Calu3 (cell line): ENCODE data around the gene ADH5. TPM values are rescaled to one million over a fixed set of nuclear protein-coding genes. Genes with fewer than 3 reads are reported as not detected.

Experiments
- BruUV-seq: library from RNA; stranded (reverse); fragments of 400-500 nt; replicated peaks from 2 replicates; lab custom pipeline; 2021; lab: Mats Ljungman, UMichigan
- CTCF ChIA-PET: fragments of 300-600 bp; sonication (Branson Sonifier 250); formaldehyde crosslinking; loops from one replicate; lab custom pipeline; 2022; ENCODE audit warnings: antibody characterized with exemption; lab: Charles Lee
- DNase-seq: peaks from one replicate; pipeline ENCODE4 v3.0.0; 2022
- H3K27ac Mint-ChIP-seq: one replicate; pipeline ENCODE4 v1.8.0; 2022; ENCODE audit warnings: mixed read lengths; ENCODE audit not compliant: unreplicated experiment
- H3K27me3 Mint-ChIP-seq: one replicate; pipeline ENCODE4 v1.8.0; 2022; ENCODE audit warnings: mixed read lengths; ENCODE audit not compliant: unreplicated experiment
- H3K36me3 Mint-ChIP-seq: one replicate; pipeline ENCODE4 v1.8.0; 2022; ENCODE audit warnings: mild to moderate bottlenecking, moderate library complexity, mixed read lengths; ENCODE audit not compliant: insufficient read depth, unreplicated experiment
- H3K4me1 Mint-ChIP-seq: one replicate; pipeline ENCODE4 v1.8.0; 2022; ENCODE audit warnings: mild to moderate bottlenecking, low read depth, mixed read lengths; ENCODE audit not compliant: unreplicated experiment
- H3K4me3 Mint-ChIP-seq: one replicate; pipeline ENCODE4 v1.8.0; 2022; ENCODE audit warnings: mild to moderate bottlenecking, low read depth, moderate library complexity, mixed read lengths; ENCODE audit not compliant: unreplicated experiment
- H3K9me3 Mint-ChIP-seq: one replicate; pipeline ENCODE4 v1.8.0; 2022; ENCODE audit warnings: low read depth, mixed read lengths; ENCODE audit not compliant: unreplicated experiment
- intact Hi-C: fragments of 100-400 bp; cut with micrococcal nuclease; formaldehyde crosslinking; loops from one replicate; pipeline ENCODE4 v1.10.0; 2022; ENCODE audit not compliant: unreplicated experiment
- total RNA-seq: library from RNA; stranded (reverse); gene quantifications from 2 replicates; pipeline ENCODE4 v1.2.3, GENCODE V29; 2022
- TF ChIP-seq, protein P1 (sequence below): fragments of 200-600 bp; IDR thresholded peaks from one replicate; pipeline ENCODE4 v1.8.0; 2022; ENCODE audit warnings: antibody characterized with exemption; ENCODE audit not compliant: unreplicated experiment

Gene ADH5
- total RNA-seq, 1 experiment from 2014 or later, result 88.8 TPM

DNA sequence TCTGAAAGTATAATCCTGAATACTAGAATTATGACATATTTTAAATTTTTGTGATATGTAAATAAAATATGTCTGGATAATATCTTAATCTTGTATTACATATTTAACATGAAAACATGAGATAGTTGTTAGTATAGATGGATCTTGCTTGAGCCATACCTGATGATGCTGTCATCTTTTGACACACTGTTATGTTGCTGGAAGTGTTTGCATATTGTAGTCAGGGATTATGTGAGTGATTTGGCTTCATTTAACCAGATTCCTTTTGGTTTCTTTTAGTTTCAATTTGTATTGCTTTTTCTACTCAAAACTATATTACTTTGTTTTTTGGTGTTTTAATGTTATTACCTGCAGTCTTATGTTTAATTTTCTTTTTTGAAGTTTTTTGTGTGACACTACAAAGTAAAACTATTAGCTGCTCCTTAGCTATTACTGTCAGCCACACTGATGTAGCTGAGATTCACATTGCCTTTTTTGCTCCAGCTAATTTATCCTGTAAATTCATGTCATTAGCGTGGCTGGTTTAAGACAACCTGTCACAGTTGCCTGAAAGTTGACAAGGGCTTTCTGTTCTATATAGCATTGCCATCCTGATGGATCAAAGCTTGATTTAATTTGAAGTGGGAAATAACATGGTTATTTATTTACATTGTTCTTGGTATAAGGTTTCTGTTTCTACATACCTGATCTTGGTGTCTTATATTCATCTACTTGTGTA, 59.4 kb downstream of the ADH5 start:
- H3K4me1 Mint-ChIP-seq, result peaks cover 26% of the 10 kb centered on the region
- no peak overlapping the region for H3K4me3 Mint-ChIP-seq
- CTCF ChIA-PET, result interaction anchor here (0.9 kb wide), 1 partner anchor 34 kb away, joined by 3 read pairs; the partner anchor contains the start of gene METAP1
- no peaks in the 10 kb centered on the region for H3K9me3 Mint-ChIP-seq
- no TSS peak for BruUV-seq
- H3K27me3 Mint-ChIP-seq, result no peaks in the 10 kb centered on the region
- TF ChIP-seq, protein P1, sequence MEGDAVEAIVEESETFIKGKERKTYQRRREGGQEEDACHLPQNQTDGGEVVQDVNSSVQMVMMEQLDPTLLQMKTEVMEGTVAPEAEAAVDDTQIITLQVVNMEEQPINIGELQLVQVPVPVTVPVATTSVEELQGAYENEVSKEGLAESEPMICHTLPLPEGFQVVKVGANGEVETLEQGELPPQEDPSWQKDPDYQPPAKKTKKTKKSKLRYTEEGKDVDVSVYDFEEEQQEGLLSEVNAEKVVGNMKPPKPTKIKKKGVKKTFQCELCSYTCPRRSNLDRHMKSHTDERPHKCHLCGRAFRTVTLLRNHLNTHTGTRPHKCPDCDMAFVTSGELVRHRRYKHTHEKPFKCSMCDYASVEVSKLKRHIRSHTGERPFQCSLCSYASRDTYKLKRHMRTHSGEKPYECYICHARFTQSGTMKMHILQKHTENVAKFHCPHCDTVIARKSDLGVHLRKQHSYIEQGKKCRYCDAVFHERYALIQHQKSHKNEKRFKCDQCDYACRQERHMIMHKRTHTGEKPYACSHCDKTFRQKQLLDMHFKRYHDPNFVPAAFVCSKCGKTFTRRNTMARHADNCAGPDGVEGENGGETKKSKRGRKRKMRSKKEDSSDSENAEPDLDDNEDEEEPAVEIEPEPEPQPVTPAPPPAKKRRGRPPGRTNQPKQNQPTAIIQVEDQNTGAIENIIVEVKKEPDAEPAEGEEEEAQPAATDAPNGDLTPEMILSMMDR, result no peak
- DNase-seq, result no peak
- intact Hi-C loops, result no loop called here
- H3K36me3 Mint-ChIP-seq, result peaks cover 3% of the 10 kb centered on the region
- H3K27ac Mint-ChIP-seq, result no peak overlapping the region

DNA sequence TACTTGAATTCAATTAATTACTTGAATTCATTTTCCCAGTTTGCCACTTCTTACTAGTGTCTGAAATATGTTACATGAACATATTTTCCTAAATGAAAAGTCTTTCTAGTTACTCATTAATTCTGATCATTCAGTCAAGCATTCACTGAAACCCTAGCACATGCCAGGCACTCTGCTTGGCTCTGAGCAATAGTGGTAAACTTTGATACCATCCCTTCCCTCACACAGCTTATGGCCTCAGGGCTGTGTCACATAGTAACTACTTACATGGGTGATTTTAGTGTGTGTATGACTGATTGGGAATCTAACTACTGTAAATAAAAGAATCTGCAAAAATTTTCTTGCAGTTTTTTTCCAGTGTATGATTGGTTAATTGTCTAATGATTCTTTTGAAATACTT, 60.4 kb downstream of the ADH5 start:
- BruUV-seq, result no TSS peak
- TF ChIP-seq, protein P1, result no peak
- Mint-ChIP-seq H3K4me1 (peaks cover 36% of the 10 kb centered on the region), H3K27ac (peak overlapping the region; percentile 1), H3K36me3 (no peaks in the 10 kb centered on the region), H3K4me3 (no peak overlapping the region), H3K27me3 (no peaks in the 10 kb centered on the region), H3K9me3 (no peaks in the 10 kb centered on the region)
- CTCF ChIA-PET, result no interaction called here
- intact Hi-C loops, result loop anchor here (1.0 kb wide), 1 partner anchor 32 kb away; no protein-coding TSS in a partner anchor
- no peak for DNase-seq

DNA sequence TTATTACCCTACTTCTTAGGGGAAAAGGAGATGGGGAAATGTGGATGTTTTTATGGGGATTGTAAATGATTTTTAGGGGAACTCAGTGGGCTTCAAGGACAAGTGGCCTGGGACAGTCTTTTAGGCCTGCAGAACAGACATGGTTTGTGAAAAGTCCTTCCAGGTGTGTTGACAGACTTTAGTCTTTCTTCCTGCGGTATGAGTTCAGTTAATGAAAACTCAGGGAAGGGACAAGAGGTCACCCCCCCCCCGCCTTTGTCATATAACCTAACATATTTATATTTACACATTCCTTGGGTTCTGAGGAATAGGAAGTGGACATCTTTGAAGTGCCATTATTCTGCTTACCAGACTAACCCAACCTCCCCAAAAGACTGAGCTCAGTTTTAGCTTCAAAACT, 61.3 kb downstream of the ADH5 start:
- H3K4me3 Mint-ChIP-seq, result no peak overlapping the region
- H3K27ac Mint-ChIP-seq, result peak overlapping the region; percentile 1
- DNase-seq, result no peak
- H3K9me3 Mint-ChIP-seq, result no peaks in the 10 kb centered on the region
- H3K36me3 Mint-ChIP-seq, result no peaks in the 10 kb centered on the region
- no TSS peak for BruUV-seq
- H3K27me3 Mint-ChIP-seq, result no peaks in the 10 kb centered on the region
- TF ChIP-seq, protein P1, result no peak
- intact Hi-C loops, result no loop called here
- CTCF ChIA-PET, result interaction anchor here (0.7 to 1.2 kb wide), 2 partner anchors 29 to 32 kb away, joined by 4 to 8 read pairs; partner anchors contain the start of gene METAP1
- peaks cover 45% of the 10 kb centered on the region for H3K4me1 Mint-ChIP-seq

DNA sequence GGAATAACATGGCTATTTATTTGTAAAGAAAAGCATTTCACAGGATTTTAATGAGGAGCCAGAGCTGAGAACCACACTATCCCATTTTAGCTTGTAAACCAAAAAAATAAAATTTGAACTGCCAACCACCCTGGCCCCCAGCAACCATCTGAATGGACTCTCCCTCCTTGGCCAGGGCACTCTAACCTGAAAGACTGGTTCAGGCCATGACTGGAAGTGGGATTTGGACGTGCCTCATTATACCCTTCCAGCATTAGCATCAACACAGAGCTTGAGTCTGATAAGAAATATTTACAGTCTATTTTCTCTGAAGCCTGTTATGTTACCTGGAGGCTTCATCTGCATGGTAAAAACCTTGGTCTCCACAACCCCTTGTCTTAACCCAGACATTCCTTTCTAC, 63.1 kb downstream of the ADH5 start:
- peak; percentile 25 for DNase-seq
- TF ChIP-seq, protein P1, result no peak
- intact Hi-C loops, result no loop called here
- CTCF ChIA-PET, result interaction anchor here (2.1 kb wide), 1 partner anchor 31 kb away, joined by 8 read pairs; no protein-coding TSS in a partner anchor
- no TSS peak for BruUV-seq
- H3K27ac Mint-ChIP-seq, result no peak overlapping the region
- H3K36me3 Mint-ChIP-seq, result no peaks in the 10 kb centered on the region
- H3K4me1 Mint-ChIP-seq, result peaks cover 47% of the 10 kb centered on the region
- H3K27me3 Mint-ChIP-seq, result no peaks in the 10 kb centered on the region
- peaks cover 7% of the 10 kb centered on the region for H3K9me3 Mint-ChIP-seq
- no peak overlapping the region for H3K4me3 Mint-ChIP-seq
